Measurements from ENCODE around the gene KCNV2. TPM values are rescaled to one million over a fixed set of nuclear protein-coding genes. Genes with fewer than 3 reads are reported as not detected.

The KCNV2 gene
- total RNA-seq, 2 donors from 2014 or later: not detected

DNA sequence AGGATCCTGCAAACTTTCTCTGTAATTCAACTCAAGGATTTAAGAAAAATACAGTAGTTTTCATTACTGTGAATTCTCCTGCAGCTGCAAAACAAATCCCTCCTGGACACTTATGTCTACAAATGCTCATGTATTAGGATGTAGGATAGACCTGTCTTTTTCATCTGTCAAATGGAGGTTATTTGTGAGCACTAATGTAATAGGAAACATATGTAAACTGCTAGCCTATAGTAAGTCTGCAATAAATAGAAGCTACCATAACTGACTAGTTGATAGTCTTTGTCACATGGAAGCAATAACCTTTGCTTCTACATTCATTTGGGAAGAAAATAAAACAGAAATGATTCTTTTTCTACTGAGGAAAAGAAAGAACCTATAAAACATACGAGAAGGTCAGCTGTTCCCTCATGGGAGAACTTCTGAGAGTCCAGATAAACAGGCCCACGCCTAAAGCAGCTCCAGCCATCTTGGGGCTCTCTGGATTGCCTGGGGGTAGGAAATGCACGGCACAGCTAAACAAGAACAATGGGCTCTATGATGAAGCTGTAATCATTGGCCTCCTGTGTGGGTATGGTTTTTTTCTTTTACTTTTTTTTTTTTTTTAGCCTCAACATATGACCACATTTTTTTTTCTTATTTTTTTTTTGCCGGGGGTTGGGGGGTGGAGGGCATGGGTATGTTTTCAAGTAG is 6.2 kb downstream of the KCNV2 start:
- ATAC-seq: no peak
- no peak overlapping the region for H3K4me3 ChIP-seq
- H3K36me3 ChIP-seq (replicated peaks in 1 of 2; ENCODE audit: insufficient read depth in 1 of 2, low read depth in 2 of 2): no peaks in the 10 kb centered on the region
- H3K27ac ChIP-seq: no peak overlapping the region
- H3K9me3 ChIP-seq: no peaks in the 10 kb centered on the region
- WGBS, 2 donors: 89 to 91% methylated on average over 4 of the region's 4 CpGs
- TF ChIP-seq, protein P1, sequence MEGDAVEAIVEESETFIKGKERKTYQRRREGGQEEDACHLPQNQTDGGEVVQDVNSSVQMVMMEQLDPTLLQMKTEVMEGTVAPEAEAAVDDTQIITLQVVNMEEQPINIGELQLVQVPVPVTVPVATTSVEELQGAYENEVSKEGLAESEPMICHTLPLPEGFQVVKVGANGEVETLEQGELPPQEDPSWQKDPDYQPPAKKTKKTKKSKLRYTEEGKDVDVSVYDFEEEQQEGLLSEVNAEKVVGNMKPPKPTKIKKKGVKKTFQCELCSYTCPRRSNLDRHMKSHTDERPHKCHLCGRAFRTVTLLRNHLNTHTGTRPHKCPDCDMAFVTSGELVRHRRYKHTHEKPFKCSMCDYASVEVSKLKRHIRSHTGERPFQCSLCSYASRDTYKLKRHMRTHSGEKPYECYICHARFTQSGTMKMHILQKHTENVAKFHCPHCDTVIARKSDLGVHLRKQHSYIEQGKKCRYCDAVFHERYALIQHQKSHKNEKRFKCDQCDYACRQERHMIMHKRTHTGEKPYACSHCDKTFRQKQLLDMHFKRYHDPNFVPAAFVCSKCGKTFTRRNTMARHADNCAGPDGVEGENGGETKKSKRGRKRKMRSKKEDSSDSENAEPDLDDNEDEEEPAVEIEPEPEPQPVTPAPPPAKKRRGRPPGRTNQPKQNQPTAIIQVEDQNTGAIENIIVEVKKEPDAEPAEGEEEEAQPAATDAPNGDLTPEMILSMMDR (IDR thresholded peaks at IDR 0.05): no peak
- no peak for TF ChIP-seq POLR2A (IDR thresholded peaks at IDR 0.05)
- H3K4me1 ChIP-seq: peaks cover 23% of the 10 kb centered on the region
- intact Hi-C loops (cut with DNase I): no loop called here
- DNase-seq: no peak
- no peaks in the 10 kb centered on the region for H3K27me3 ChIP-seq

DNA sequence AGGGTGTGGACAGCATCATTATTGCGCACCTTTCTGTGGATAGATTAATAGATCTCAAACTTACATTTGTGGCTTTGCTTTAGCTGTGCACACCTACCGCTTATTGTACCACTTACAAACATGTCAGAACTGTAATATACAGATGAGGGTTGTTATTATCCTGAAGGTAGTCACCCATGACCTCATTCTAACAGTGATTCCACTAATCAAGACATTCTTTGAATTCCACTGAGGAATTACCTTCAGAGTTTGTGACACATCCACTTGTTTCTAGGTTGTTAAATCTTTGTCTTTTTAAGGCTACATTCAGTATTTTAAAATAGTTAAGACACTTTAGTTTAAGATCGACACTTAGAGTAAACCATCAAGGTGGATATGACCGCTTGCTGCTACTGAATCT is 7.8 kb downstream of the KCNV2 start:
- intact Hi-C loops (cut with DNase I): no loop called here
- DNase-seq (no peak), ATAC-seq (no peak)
- TF ChIP-seq, protein P1 (IDR thresholded peaks at IDR 0.05): no peak
- no peak for TF ChIP-seq POLR2A (IDR thresholded peaks at IDR 0.05)
- Histone ChIP-seq H3K36me3 (replicated peaks in 1 of 2; ENCODE audit: insufficient read depth in 1 of 2, low read depth in 2 of 2) (no peaks in the 10 kb centered on the region), H3K27ac (no peak overlapping the region), H3K4me3 (no peak overlapping the region), H3K9me3 (no peaks in the 10 kb centered on the region), H3K4me1 (peaks cover 17% of the 10 kb centered on the region), H3K27me3 (no peaks in the 10 kb centered on the region)
- WGBS, 2 donors: 85 to 86% methylated on average over 4 of the region's 4 CpGs

GRCh38 chr9:2725898-2726649 is 8.8 kb downstream of the KCNV2 start:
- WGBS, 2 donors: 82 to 85% methylated on average over 4 of the region's 4 CpGs
- intact Hi-C loops (cut with DNase I): no loop called here
- H3K27me3 ChIP-seq: no peaks in the 10 kb centered on the region
- H3K36me3 ChIP-seq (replicated peaks in 1 of 2; ENCODE audit: insufficient read depth in 1 of 2, low read depth in 2 of 2): no peaks in the 10 kb centered on the region
- H3K4me3 ChIP-seq: no peak overlapping the region
- H3K9me3 ChIP-seq: no peaks in the 10 kb centered on the region
- peaks cover 13% of the 10 kb centered on the region for H3K4me1 ChIP-seq
- DNase-seq (no peak), ATAC-seq (no peak)
- TF ChIP-seq, protein P1 (IDR thresholded peaks at IDR 0.05): no peak
- no peak for TF ChIP-seq POLR2A (IDR thresholded peaks at IDR 0.05)
- H3K27ac ChIP-seq: no peak overlapping the region

GRCh38 chr9:2726650-2727340 is 9.5 kb downstream of the KCNV2 start:
- Histone ChIP-seq H3K4me3 (no peak overlapping the region), H3K27me3 (no peaks in the 10 kb centered on the region), H3K9me3 (no peaks in the 10 kb centered on the region), H3K4me1 (peaks cover 13% of the 10 kb centered on the region), H3K27ac (no peak overlapping the region), H3K36me3 (replicated peaks in 1 of 2; ENCODE audit: insufficient read depth in 1 of 2, low read depth in 2 of 2) (no peaks in the 10 kb centered on the region)
- no peak for DNase-seq
- TF ChIP-seq POLR2A (IDR thresholded peaks at IDR 0.05): no peak
- TF ChIP-seq, protein P1 (IDR thresholded peaks at IDR 0.05): no peak
- WGBS, 2 donors: 89 to 90% methylated on average over 12 to 13 of the region's 13 CpGs
- intact Hi-C loops (cut with DNase I): no loop called here
- ATAC-seq: no peak
